ENCODE results near the gene VWA3A. TPM values are rescaled to one million over a fixed set of nuclear protein-coding genes. Genes with fewer than 3 reads are reported as not detected.

Gene VWA3A
- total and polyA plus RNA-seq, 4 donors = 0.13 to 0.39 (median 0.19) TPM

- DNase-seq (no peak), ATAC-seq (ENCODE audit: low FRiP score) (no peak)
- Histone ChIP-seq H3K27ac (ENCODE audit: low read depth in 1 of 2, low read length in 2 of 2) (no peak overlapping the region), H3K36me3 (ENCODE audit: control insufficient read depth in 1 of 2, insufficient read depth in 2 of 2, low read length in 1 of 2) (peaks cover 2 to 3% of the 10 kb centered on the region in 2 donors), H3K4me1 (ENCODE audit: control insufficient read depth in 1 of 2, insufficient read depth in 2 of 2, low read length in 2 of 2) (no peaks in the 10 kb centered on the region), H3K4me3 (ENCODE audit: low read length in 2 of 2) (no peak overlapping the region), H3K27me3 (ENCODE audit: control insufficient read depth in 1 of 2, insufficient read depth in 2 of 2, low read length in 1 of 2) (no peaks in the 10 kb centered on the region), H3K9me3 (ENCODE audit: control insufficient read depth, low read length) (no peaks in the 10 kb centered on the region)
- intact Hi-C loops (cut with DNase I) = loop anchor here (5.0 kb wide), 2 partner anchors 76 to 109 kb away; partner anchors contain the start of gene PDZD9 (in 1 of the 2)
- 79 to 89% methylated on average over 1 of the region's 1 CpG for WGBS, 2 donors
These were observed 13.7 kb upstream of the VWA3A start for GRCh38 chr16:22078656-22079055.

DNA sequence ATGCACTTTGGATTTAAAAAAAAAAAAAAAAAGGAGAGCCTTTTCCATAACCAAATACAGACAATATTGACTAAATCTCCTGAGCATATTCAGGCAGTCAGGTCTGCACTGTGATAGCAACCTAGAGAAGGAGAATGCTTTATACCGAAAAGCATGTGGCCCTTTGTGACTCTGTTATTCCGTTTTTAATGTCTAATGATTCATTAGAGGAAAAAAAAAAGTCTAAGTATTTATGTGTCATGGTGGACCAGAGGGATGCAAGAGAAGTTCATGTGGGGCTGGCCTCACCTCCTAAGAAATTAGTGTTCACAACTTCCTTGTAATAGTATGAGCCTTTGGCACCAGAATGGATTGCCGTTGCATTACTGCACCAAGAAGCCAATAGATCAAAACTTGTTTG is 11.3 kb upstream of the VWA3A start:
- peaks cover 3% of the 10 kb centered on the region in 2 donors for H3K36me3 ChIP-seq (ENCODE audit: control insufficient read depth in 1 of 2, insufficient read depth in 2 of 2, low read length in 1 of 2)
- H3K27me3 ChIP-seq (ENCODE audit: control insufficient read depth in 1 of 2, insufficient read depth in 2 of 2, low read length in 1 of 2) = no peaks in the 10 kb centered on the region
- H3K4me1 ChIP-seq (ENCODE audit: control insufficient read depth in 1 of 2, insufficient read depth in 2 of 2, low read length in 2 of 2) = no peaks in the 10 kb centered on the region
- H3K4me3 ChIP-seq (ENCODE audit: low read length in 2 of 2) = no peak overlapping the region
- DNase-seq (no peak), ATAC-seq (ENCODE audit: low FRiP score) (no peak)
- intact Hi-C loops (cut with DNase I) = no loop called here
- no peak overlapping the region for H3K27ac ChIP-seq (ENCODE audit: low read depth in 1 of 2, low read length in 2 of 2)
- H3K9me3 ChIP-seq (ENCODE audit: control insufficient read depth, low read length) = no peaks in the 10 kb centered on the region
- 89 to 90% methylated on average over 3 of the region's 3 CpGs for whole genome bisulfite sequencing, 2 donors

- no peaks in the 10 kb centered on the region for H3K4me1 ChIP-seq (ENCODE audit: control insufficient read depth in 1 of 2, insufficient read depth in 2 of 2, low read length in 2 of 2)
- 97 to 100% methylated on average over 1 of the region's 1 CpG for WGBS, 2 donors
These were observed 5.9 kb upstream of the VWA3A start for GRCh38 chr16:22086440-22086839.

DNA sequence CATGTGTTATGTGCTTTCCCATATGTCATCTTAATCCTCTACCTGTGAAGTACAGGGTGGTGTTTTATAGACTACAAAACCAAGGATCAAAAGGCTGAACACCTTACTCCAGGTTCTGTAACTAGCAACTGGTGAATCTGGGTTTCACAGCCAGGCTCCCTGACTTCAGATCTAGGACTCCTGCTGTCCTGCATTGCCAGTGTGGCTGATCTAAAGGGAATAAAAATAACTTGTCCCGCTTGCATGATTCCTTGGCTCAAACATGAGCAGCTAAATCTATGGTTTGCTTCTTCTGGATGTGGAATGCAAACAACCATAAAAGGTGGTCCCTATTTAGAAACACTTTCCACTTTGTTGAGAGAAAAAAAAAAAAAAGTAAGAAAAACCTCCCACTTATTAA is 3.7 kb upstream of the VWA3A start:
- Histone ChIP-seq H3K9me3 (ENCODE audit: control insufficient read depth, low read length) (no peaks in the 10 kb centered on the region), H3K27me3 (ENCODE audit: control insufficient read depth in 1 of 2, insufficient read depth in 2 of 2, low read length in 1 of 2) (no peaks in the 10 kb centered on the region), H3K4me3 (ENCODE audit: low read length in 2 of 2) (no peak overlapping the region), H3K27ac (ENCODE audit: low read depth in 1 of 2, low read length in 2 of 2) (no peak overlapping the region), H3K4me1 (ENCODE audit: control insufficient read depth in 1 of 2, insufficient read depth in 2 of 2, low read length in 2 of 2) (no peaks in the 10 kb centered on the region), H3K36me3 (ENCODE audit: control insufficient read depth in 1 of 2, insufficient read depth in 2 of 2, low read length in 1 of 2) (peaks cover 0 to 1% of the 10 kb centered on the region in 2 donors)
- intact Hi-C loops (cut with DNase I) = no loop called here
- ATAC-seq (ENCODE audit: low FRiP score) (no peak), DNase-seq (no peak)
- 25 to 50% methylated on average over 1 of the region's 1 CpG for WGBS, 2 donors

More at GRCh38 chr16:22086440-22086839, 5.9 kb upstream of the VWA3A start:
- ATAC-seq (ENCODE audit: low FRiP score) = no peak
- Histone ChIP-seq H3K27me3 (ENCODE audit: control insufficient read depth in 1 of 2, insufficient read depth in 2 of 2, low read length in 1 of 2) (no peaks in the 10 kb centered on the region), H3K27ac (ENCODE audit: low read depth in 1 of 2, low read length in 2 of 2) (no peak overlapping the region), H3K9me3 (ENCODE audit: control insufficient read depth, low read length) (no peaks in the 10 kb centered on the region), H3K4me3 (ENCODE audit: low read length in 2 of 2) (no peak overlapping the region), H3K36me3 (ENCODE audit: control insufficient read depth in 1 of 2, insufficient read depth in 2 of 2, low read length in 1 of 2) (peaks cover 0 to 3% of the 10 kb centered on the region in 2 donors)
- DNase-seq = no peak
- intact Hi-C loops (cut with DNase I) = no loop called here

GRCh38 chr16:22089910-22090309 is 2.4 kb upstream of the VWA3A start:
- Histone ChIP-seq H3K36me3 (ENCODE audit: control insufficient read depth in 1 of 2, insufficient read depth in 2 of 2, low read length in 1 of 2) (no peaks in the 10 kb centered on the region), H3K27me3 (ENCODE audit: control insufficient read depth in 1 of 2, insufficient read depth in 2 of 2, low read length in 1 of 2) (no peaks in the 10 kb centered on the region), H3K4me1 (ENCODE audit: control insufficient read depth in 1 of 2, insufficient read depth in 2 of 2, low read length in 2 of 2) (no peaks in the 10 kb centered on the region), H3K9me3 (ENCODE audit: control insufficient read depth, low read length) (no peaks in the 10 kb centered on the region), H3K4me3 (ENCODE audit: low read length in 2 of 2) (no peak overlapping the region), H3K27ac (ENCODE audit: low read depth in 1 of 2, low read length in 2 of 2) (no peak overlapping the region)
- no peak for DNase-seq
- intact Hi-C loops (cut with DNase I) = no loop called here
- ATAC-seq (ENCODE audit: low FRiP score) = no peak
- WGBS, 2 donors = 65 to 80% methylated on average over 4 of the region's 4 CpGs

GRCh38 chr16:22091721-22092120 is 620 bp upstream of the VWA3A start:
- intact Hi-C loops (cut with DNase I) = no loop called here
- DNase-seq (no peak), ATAC-seq (ENCODE audit: low FRiP score) (no peak)
- Histone ChIP-seq H3K9me3 (ENCODE audit: control insufficient read depth, low read length) (no peaks in the 10 kb centered on the region), H3K27ac (ENCODE audit: low read depth in 1 of 2, low read length in 2 of 2) (no peak overlapping the region), H3K27me3 (ENCODE audit: control insufficient read depth in 1 of 2, insufficient read depth in 2 of 2, low read length in 1 of 2) (peaks cover 0 to 2% of the 10 kb centered on the region in 2 donors), H3K4me1 (ENCODE audit: control insufficient read depth in 1 of 2, insufficient read depth in 2 of 2, low read length in 2 of 2) (no peaks in the 10 kb centered on the region), H3K4me3 (ENCODE audit: low read length in 2 of 2) (no peak overlapping the region), H3K36me3 (ENCODE audit: control insufficient read depth in 1 of 2, insufficient read depth in 2 of 2, low read length in 1 of 2) (no peaks in the 10 kb centered on the region)
- 90 to 91% methylated on average over 3 of the region's 3 CpGs for WGBS, 2 donors

- no peaks in the 10 kb centered on the region for H3K36me3 ChIP-seq (ENCODE audit: control insufficient read depth in 1 of 2, insufficient read depth in 2 of 2, low read length in 1 of 2)
- peaks cover 0 to 2% of the 10 kb centered on the region in 2 donors for H3K27me3 ChIP-seq (ENCODE audit: control insufficient read depth in 1 of 2, insufficient read depth in 2 of 2, low read length in 1 of 2)
- no peak for DNase-seq
- intact Hi-C loops (cut with DNase I) = no loop called here
- H3K4me1 ChIP-seq (ENCODE audit: control insufficient read depth in 1 of 2, insufficient read depth in 2 of 2, low read length in 2 of 2) = no peaks in the 10 kb centered on the region
- H3K4me3 ChIP-seq (ENCODE audit: low read length in 2 of 2) = no peak overlapping the region
- 86 to 90% methylated on average over 3 of the region's 3 CpGs for WGBS, 2 donors
- H3K27ac ChIP-seq (ENCODE audit: low read depth in 1 of 2, low read length in 2 of 2) = no peak overlapping the region
- no peak for ATAC-seq (ENCODE audit: low FRiP score)
- H3K9me3 ChIP-seq (ENCODE audit: control insufficient read depth, low read length) = no peaks in the 10 kb centered on the region
These were observed 990 bp downstream of the VWA3A start for GRCh38 chr16:22093331-22093730.

DNA sequence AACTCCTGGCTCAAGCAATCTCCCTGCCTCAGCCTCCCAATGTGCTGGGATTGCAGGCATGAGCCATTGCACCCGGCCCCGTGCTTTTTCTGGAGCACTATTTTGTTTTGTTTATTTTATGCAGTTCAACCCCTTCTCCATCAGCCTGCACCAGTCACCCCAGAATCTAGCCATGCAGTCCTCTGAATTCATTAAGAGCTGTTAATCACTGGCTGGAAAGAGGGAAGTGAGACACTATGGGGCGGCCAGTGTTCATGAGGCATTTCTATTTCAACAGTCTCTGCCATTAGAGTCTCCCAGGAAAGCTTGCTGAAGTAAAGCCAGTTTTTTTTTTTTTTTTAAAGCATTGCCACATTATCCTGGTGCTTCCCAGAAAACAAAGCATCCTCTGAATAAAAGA is 1.7 kb downstream of the VWA3A start:
- H3K4me1 ChIP-seq (ENCODE audit: control insufficient read depth in 1 of 2, insufficient read depth in 2 of 2, low read length in 2 of 2) = no peaks in the 10 kb centered on the region
- no peaks in the 10 kb centered on the region for H3K36me3 ChIP-seq (ENCODE audit: control insufficient read depth in 1 of 2, insufficient read depth in 2 of 2, low read length in 1 of 2)
- DNase-seq = no peak
- intact Hi-C loops (cut with DNase I) = no loop called here
- H3K4me3 ChIP-seq (ENCODE audit: low read length in 2 of 2) = no peak overlapping the region
- no peak for ATAC-seq (ENCODE audit: low FRiP score)
- no peak overlapping the region for H3K27ac ChIP-seq (ENCODE audit: low read depth in 1 of 2, low read length in 2 of 2)
- H3K27me3 ChIP-seq (ENCODE audit: control insufficient read depth in 1 of 2, insufficient read depth in 2 of 2, low read length in 1 of 2) = peaks cover 0 to 2% of the 10 kb centered on the region in 2 donors
- no peaks in the 10 kb centered on the region for H3K9me3 ChIP-seq (ENCODE audit: control insufficient read depth, low read length)
- WGBS, 2 donors = 57 to 63% methylated on average over 3 of the region's 3 CpGs

DNA sequence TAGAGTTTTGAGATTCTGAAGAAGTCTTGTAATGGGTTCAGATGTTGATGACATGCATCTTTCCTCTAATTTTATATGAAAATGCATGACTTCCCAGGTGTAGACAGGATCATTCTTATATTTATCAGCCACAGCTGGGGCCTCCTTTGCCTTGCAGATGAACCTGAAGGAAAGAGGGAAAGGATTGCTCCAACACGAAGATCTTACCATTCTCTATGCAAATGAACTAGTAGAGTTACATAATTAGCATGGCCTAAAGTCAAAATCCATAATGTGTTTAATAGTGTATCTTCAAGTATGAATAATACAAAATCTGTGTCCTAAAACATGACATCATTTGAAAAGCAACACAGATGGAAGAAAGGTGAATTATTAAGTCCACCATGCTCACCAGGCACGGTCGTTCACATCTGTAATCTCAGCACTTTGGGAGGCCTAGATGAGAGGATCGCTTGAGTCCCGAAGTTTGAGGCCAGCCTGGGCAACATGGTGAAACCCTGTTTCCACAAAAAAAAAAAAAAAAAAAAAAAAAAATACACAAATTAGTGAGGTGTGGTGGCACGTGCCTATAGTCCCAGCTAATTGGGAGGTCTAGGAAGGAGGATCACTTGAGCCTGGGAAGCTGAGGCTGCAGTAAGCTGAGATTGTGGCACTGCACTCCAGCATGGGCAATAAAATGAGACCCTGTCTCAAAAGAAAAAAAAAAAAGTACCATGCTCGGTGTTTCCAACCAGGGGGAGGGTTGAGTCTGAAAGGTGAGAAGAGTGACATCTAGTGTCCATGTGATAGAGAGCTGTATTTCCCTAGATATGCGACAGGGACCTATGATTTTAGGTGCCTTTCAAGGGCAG is 6.3 kb downstream of the VWA3A start:
- H3K4me1 ChIP-seq (ENCODE audit: control insufficient read depth in 1 of 2, insufficient read depth in 2 of 2, low read length in 2 of 2) = no peaks in the 10 kb centered on the region
- DNase-seq (no peak), ATAC-seq (ENCODE audit: low FRiP score) (no peak)
- no peaks in the 10 kb centered on the region for H3K36me3 ChIP-seq (ENCODE audit: control insufficient read depth in 1 of 2, insufficient read depth in 2 of 2, low read length in 1 of 2)
- intact Hi-C loops (cut with DNase I) = no loop called here
- 50 to 53% methylated on average over 8 of the region's 8 CpGs for WGBS, 2 donors
- no peaks in the 10 kb centered on the region for H3K9me3 ChIP-seq (ENCODE audit: control insufficient read depth, low read length)
- H3K27ac ChIP-seq (ENCODE audit: low read depth in 1 of 2, low read length in 2 of 2) = no peak overlapping the region
- no peak overlapping the region for H3K4me3 ChIP-seq (ENCODE audit: low read length in 2 of 2)
- H3K27me3 ChIP-seq (ENCODE audit: control insufficient read depth in 1 of 2, insufficient read depth in 2 of 2, low read length in 1 of 2) = peaks cover 0 to 2% of the 10 kb centered on the region in 2 donors

All from aorta (tissue), 5 donors.